ENCODE measurements around the gene TSEN34. TPM values are rescaled to one million over a fixed set of nuclear protein-coding genes. Genes with fewer than 3 reads are reported as not detected.

TSEN34 gene
- total and polyA plus RNA-seq, 12 donors = 21.5 to 201 (median 88.7) TPM

GRCh38 chr19:54154603-54155345 lies 36.3 kb upstream of the TSEN34 start:
- intact Hi-C loops (cut with DNase I) = no loop called here
- no peak for DNase-seq
- TF ChIP-seq CTCF (IDR thresholded peaks at IDR 0.05) (no peak), POLR2A (IDR thresholded peaks at IDR 0.05) (no peak)
- Histone ChIP-seq H3K27me3 (no peaks in the 10 kb centered on the region), H3K27ac (peak overlapping the region in 2 of 5 donors; percentile 3 to 6), H3K36me3 (replicated peaks in 1 of 2) (peaks cover 0 to 83% of the 10 kb centered on the region in 2 donors), H3K9me3 (replicated peaks in 1 of 3) (no peaks in the 10 kb centered on the region), H3K4me1 (replicated peaks in 1 of 2) (peaks cover 8 to 13% of the 10 kb centered on the region in 2 donors), H3K4me3 (no peak overlapping the region)
- 68 to 81% (median 74%) methylated on average over 14 to 18 of the region's 18 CpGs for WGBS, 4 donors

GRCh38 chr19:54155694-54156093 lies 35.4 kb upstream of the TSEN34 start:
- peak in 1 of 7 donors; percentile 48 for DNase-seq
- TF ChIP-seq POLR2A (IDR thresholded peaks at IDR 0.05) (no peak), CTCF (IDR thresholded peaks at IDR 0.05) (no peak)
- peak overlapping the region in 2 of 5 donors; percentile 3 to 6 for H3K27ac ChIP-seq
- 47 to 57% (median 47%) methylated on average over 4 to 19 of the region's 19 CpGs; no CpG with 5 or more reads in 1 of the 4 donors for WGBS, 4 donors
- intact Hi-C loops (cut with DNase I) = no loop called here
- H3K36me3 ChIP-seq (replicated peaks in 1 of 2) = peaks cover 0 to 74% of the 10 kb centered on the region in 2 donors
- peaks cover 16 to 20% of the 10 kb centered on the region in 2 donors for H3K4me1 ChIP-seq (replicated peaks in 1 of 2)
- H3K4me3 ChIP-seq = no peak overlapping the region
- H3K27me3 ChIP-seq = no peaks in the 10 kb centered on the region
- H3K9me3 ChIP-seq (replicated peaks in 1 of 3) = no peaks in the 10 kb centered on the region

GRCh38 chr19:54156490-54156889 lies 34.6 kb upstream of the TSEN34 start:
- H3K36me3 ChIP-seq (replicated peaks in 1 of 2) = peaks cover 0 to 66% of the 10 kb centered on the region in 2 donors
- intact Hi-C loops (cut with DNase I) = no loop called here
- no peaks in the 10 kb centered on the region for H3K9me3 ChIP-seq (replicated peaks in 1 of 3)
- H3K4me3 ChIP-seq = no peak overlapping the region
- no peaks in the 10 kb centered on the region for H3K27me3 ChIP-seq
- H3K4me1 ChIP-seq (replicated peaks in 1 of 2) = peaks cover 17 to 28% of the 10 kb centered on the region in 2 donors
- TF ChIP-seq CTCF (IDR thresholded peaks at IDR 0.05) (no peak), POLR2A (IDR thresholded peaks at IDR 0.05) (no peak)
- H3K27ac ChIP-seq = no peak overlapping the region
- WGBS, 4 donors = 72 to 80% (median 78%) methylated on average over 11 of the region's 11 CpGs
- no peak for DNase-seq

GRCh38 chr19:54156953-54157352 lies 34.2 kb upstream of the TSEN34 start:
- no peaks in the 10 kb centered on the region for H3K27me3 ChIP-seq
- H3K36me3 ChIP-seq (replicated peaks in 1 of 2) = peaks cover 0 to 62% of the 10 kb centered on the region in 2 donors
- TF ChIP-seq POLR2A (IDR thresholded peaks at IDR 0.05) (no peak), CTCF (IDR thresholded peaks at IDR 0.05) (no peak)
- H3K9me3 ChIP-seq (replicated peaks in 1 of 3) = no peaks in the 10 kb centered on the region
- DNase-seq = no peak
- no peak overlapping the region for H3K4me3 ChIP-seq
- intact Hi-C loops (cut with DNase I) = no loop called here
- peaks cover 17 to 31% of the 10 kb centered on the region in 2 donors for H3K4me1 ChIP-seq (replicated peaks in 1 of 2)
- no peak overlapping the region for H3K27ac ChIP-seq
- WGBS, 4 donors = 89 to 97% (median 97%) methylated on average over 2 to 3 of the region's 3 CpGs

Measured in adrenal gland (tissue), 12 donors.